Measurements from ENCODE around the gene TMEM270.

DNA sequence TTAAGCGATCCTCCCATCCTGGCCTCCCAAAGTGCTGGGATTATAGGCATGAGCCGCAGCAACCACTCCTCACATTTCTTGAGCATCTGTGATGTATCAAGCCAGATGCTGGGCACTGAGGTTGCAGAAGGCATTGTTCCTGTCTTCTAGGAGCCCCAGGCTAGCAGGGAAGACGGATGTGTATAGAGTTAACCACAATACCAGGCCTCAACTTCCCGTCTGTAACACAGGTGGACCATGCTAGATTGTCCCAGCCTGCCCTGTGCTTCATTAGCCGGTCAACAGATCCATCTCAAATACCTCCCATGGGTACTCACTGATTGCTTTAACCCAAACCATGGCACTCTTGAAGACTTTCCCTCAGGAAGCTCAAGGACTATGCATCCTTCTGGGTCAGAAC is 32.0 kb upstream of the TMEM270 start:
- TF ChIP-seq POLR2A (IDR thresholded peaks at IDR 0.05; ENCODE audit: control extremely low read depth in 1 of 2, low read depth in 2 of 2, low read length in 2 of 2) (peak in 1 of 2 experiments; percentile 19; a peak in 1 of 3 replicates), SIN3A (conservative IDR thresholded peaks at IDR 0.05 in 1 of 2, IDR thresholded peaks at IDR 0.05 in 1 of 2; ENCODE audit: low read depth in 1 of 2, low read length in 2 of 2) (no peak), BRCA1 (IDR thresholded peaks at IDR 0.05; ENCODE audit: low read depth, low read length) (no peak), TAF1 (IDR thresholded peaks at IDR 0.05; ENCODE audit: low read depth, low read length) (no peak), GTF2F1 (IDR thresholded peaks at IDR 0.05; ENCODE audit: borderline replicate concordance, low read depth, low read length) (no peak), GABPA (IDR thresholded peaks at IDR 0.05; ENCODE audit: borderline replicate concordance, insufficient read depth, low read length) (no peak), RBBP5 (IDR thresholded peaks at IDR 0.05; ENCODE audit: borderline replicate concordance, low read depth, low read length) (no peak), SAP30 (IDR thresholded peaks at IDR 0.05; ENCODE audit: insufficient read depth, insufficient replicate concordance, low read length) (no peak), SP2 (IDR thresholded peaks at IDR 0.05; ENCODE audit: low read length) (no peak)
- TF ChIP-seq, protein P1, sequence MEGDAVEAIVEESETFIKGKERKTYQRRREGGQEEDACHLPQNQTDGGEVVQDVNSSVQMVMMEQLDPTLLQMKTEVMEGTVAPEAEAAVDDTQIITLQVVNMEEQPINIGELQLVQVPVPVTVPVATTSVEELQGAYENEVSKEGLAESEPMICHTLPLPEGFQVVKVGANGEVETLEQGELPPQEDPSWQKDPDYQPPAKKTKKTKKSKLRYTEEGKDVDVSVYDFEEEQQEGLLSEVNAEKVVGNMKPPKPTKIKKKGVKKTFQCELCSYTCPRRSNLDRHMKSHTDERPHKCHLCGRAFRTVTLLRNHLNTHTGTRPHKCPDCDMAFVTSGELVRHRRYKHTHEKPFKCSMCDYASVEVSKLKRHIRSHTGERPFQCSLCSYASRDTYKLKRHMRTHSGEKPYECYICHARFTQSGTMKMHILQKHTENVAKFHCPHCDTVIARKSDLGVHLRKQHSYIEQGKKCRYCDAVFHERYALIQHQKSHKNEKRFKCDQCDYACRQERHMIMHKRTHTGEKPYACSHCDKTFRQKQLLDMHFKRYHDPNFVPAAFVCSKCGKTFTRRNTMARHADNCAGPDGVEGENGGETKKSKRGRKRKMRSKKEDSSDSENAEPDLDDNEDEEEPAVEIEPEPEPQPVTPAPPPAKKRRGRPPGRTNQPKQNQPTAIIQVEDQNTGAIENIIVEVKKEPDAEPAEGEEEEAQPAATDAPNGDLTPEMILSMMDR (IDR thresholded peaks at IDR 0.05; ENCODE audit: control extremely low read depth in 1 of 3, insufficient read depth in 1 of 3, low read depth in 1 of 3, low read length in 3 of 3): no peak
